Raji (cell line): ENCODE measurements around the gene RYR1.

Source experiments
- POLR2A ChIP-seq: IDR thresholded peaks from 2 replicates; pipeline ENCODE4 v1.6.1; 2011; ENCODE audit warnings: low read depth, low read length, control low read depth; ENCODE audit not compliant: insufficient read depth

Gene RYR1

GRCh38 chr19:38508507-38508906, 75.0 kb downstream of the RYR1 start:
- TF ChIP-seq POLR2A, result no peak

DNA sequence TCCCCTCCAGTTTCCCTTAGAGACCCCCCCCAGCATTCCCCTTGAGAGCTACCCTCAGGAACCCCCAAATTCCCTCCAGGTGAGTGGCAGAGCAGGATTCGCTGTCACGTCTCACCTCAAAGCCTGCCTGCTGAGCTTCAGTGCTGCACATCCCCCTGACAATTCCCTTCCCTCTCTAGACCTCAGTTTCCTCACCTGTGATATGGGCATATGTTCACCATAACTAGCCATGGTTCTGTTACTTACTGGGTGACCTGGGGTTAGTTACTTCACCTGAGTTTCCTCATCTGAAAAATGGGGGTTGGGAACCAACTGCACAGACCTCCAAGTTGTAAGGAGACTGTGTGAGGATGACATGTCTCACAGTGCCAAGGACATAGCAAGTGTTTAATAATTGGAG, 75.5 kb downstream of the RYR1 start:
- no peak for TF ChIP-seq POLR2A

DNA sequence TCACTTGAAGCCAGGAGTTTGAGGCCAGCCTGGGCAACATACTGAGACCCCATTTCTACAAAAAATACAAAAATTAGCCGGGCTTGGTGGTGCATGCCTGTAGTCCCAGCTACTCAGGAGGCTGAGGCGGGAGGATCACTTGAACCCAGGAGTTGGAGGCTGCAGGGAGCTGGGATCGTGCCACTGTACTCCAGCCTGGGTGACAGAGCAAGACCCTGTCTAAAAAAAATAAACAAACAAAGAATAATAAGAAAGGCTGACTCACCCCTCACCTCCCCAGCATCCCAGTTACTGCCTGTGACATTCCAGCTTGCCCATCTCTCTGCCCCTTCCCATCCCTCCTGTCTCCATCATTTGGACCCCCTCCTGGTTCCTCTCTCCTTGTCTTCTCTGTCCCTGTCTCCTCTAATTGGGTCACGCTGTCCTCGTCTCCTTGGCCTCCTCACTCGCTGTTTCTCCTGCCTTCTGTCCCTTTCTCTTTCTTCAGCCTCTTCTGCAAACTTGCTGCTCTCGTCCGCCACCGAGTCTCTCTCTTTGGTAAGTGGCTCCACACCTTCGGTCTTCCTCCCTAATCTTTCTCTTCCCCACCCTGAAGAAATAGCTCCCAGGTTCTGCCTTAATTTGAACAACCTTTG, 77.7 kb downstream of the RYR1 start:
- TF ChIP-seq POLR2A, result no peak

DNA sequence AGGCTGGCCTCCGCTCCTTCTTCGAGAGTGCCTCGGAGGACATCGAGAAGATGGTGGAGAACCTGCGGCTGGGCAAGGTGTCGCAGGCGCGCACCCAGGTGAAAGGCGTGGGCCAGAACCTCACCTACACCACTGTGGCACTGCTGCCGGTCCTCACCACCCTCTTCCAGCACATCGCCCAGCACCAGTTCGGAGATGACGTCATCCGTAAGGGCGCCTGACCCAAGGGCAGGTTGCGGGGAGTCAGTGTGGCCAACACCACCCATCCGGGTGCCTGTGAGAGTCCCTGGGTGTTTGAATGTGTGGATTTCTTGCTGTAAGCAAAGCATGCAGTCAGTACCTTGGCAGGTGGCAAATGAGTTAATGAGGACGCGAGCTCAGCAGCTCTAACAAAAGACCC, 78.8 kb downstream of the RYR1 start:
- TF ChIP-seq POLR2A, result no peak

DNA sequence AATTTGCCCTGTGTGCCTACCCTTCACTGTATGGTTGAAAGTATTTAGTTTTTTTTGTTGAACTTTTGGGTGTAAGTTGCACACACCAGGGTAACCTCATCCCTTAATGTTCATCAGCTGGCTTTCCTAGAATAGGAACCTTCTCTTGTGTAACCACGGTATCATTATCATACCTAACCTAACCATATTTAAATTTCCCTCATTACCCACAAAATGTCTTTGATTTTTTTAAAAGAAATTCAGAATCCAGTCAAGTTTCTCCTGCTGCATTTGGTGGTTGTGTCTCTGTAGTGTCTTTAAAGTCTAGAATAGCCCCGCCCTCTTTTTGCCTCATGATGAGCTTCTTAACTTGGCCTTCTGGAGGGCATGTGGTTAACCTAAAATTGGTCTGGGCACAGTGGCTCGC, 80.3 kb downstream of the RYR1 start:
- no peak for TF ChIP-seq POLR2A

GRCh38 chr19:38514812-38515633, 81.5 kb downstream of the RYR1 start:
- no peak for TF ChIP-seq POLR2A

DNA sequence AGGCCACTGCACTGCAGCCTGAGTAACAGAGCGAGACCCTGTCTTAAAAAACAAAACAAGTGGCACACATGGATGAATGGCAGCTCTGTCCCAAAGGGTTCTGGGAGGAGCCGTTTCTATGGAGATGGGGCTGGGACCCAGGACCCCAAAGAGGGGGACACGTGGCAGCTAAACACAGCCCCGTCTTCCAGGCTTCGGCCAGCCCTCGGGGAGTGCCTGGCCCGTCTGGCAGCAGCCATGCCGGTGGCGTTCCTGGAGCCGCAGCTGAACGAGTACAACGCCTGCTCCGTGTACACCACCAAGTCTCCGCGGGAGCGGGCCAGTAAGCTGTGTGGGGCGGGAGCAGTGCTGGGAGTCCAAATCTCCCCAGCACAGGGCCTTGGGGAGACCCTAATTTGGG, 82.4 kb downstream of the RYR1 start:
- no peak for TF ChIP-seq POLR2A

DNA sequence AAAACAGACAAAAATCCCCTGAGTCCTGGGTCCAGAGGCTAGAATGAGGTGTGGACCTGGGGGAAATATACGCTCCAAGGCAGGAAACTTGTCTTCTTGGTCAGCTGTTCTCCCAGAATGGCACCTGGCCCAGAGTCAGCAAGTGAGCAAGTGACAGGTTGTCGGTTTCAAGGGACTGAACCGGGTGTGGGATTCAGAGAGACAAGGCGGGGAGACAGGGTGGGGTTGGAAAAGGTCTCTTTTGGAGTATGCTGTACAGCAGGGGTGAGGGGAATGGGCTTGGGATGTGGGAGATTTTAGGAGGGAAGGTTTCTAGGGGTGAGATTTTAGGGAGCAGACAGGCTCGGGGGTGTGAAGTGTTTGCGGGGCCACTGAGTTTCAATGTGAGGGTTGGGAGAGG, 83.3 kb downstream of the RYR1 start:
- TF ChIP-seq POLR2A, result no peak

DNA sequence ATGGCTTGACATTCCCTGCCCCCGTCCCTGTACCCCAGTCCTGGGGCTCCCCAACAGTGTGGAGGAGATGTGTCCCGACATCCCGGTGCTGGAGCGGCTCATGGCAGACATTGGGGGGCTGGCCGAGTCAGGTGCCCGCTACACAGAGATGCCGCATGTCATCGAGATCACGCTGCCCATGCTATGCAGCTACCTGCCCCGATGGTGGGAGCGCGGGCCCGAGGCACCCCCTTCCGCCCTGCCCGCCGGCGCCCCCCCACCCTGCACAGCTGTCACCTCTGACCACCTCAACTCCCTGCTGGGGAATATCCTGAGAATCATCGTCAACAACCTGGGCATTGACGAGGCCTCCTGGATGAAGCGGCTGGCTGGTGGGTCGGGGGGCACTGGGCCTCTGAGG, 83.8 kb downstream of the RYR1 start:
- no peak for TF ChIP-seq POLR2A

DNA sequence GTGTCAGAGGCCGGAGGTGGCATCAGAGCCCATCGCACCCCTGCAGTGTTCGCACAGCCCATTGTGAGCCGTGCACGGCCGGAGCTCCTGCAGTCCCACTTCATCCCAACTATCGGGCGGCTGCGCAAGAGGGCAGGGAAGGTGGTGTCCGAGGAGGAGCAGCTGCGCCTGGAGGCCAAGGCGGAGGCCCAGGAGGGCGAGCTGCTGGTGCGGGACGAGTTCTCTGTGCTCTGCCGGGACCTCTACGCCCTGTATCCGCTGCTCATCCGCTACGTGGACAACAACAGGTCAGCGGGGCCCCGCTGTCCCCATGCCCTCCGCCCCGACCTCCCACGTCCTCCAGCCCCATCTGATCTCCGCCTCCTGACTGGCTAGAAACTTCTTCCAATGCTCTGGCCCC, 85.7 kb downstream of the RYR1 start:
- TF ChIP-seq POLR2A, result no peak

- no peak for TF ChIP-seq POLR2A
Observed at GRCh38 chr19:38519988-38520387, 86.5 kb downstream of the RYR1 start.

DNA sequence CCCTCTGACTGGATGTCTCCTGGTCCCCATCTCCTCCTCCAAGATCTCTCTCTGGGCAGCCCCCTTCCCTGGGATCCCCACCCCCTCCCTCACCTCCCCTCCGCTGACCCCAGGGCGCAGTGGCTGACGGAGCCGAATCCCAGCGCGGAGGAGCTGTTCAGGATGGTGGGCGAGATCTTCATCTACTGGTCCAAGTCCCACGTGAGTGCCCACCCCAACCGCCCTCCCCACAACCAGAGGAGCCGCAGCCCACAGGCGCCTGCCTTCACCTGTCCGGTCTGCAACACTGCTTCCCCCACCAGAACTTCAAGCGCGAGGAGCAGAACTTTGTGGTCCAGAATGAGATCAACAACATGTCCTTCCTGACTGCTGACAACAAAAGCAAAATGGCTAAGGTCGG, 89.4 kb downstream of the RYR1 start:
- no peak for TF ChIP-seq POLR2A

- TF ChIP-seq POLR2A, result no peak
Observed at GRCh38 chr19:38523319-38523718, 89.8 kb downstream of the RYR1 start.

GRCh38 chr19:38524369-38524768, 90.9 kb downstream of the RYR1 start:
- TF ChIP-seq POLR2A, result no peak

- no peak for TF ChIP-seq POLR2A
Observed at GRCh38 chr19:38524994-38525634, 91.6 kb downstream of the RYR1 start.

GRCh38 chr19:38526430-38526829, 92.9 kb downstream of the RYR1 start:
- no peak for TF ChIP-seq POLR2A
